Karpas-422 (cell line): ENCODE data around the gene STOX1. TPM values are rescaled to one million over a fixed set of nuclear protein-coding genes. Genes with fewer than 3 reads are reported as not detected.
"Not testable (repeated sequence)": the region's sequence is repeated elsewhere in the genome, so short reads cannot be mapped to it uniquely, and the experiment has no call there.

Experiments
- DNase-seq: peaks from one replicate; pipeline ENCODE4 v3.0.0-alpha.2; 2015
- H2AFZ ChIP-seq: fragments of 200-600 bp; sonication (generic); 2 replicates; pipeline ENCODE4 v1.6.1; 2014; ENCODE audit warnings: antibody characterized with exemption, low read length, mixed read lengths
- H3K27ac ChIP-seq: fragments of 200-600 bp; sonication (generic); 2 replicates; pipeline ENCODE4 v1.5.1; 2014; ENCODE audit warnings: mild to moderate bottlenecking, low read length, moderate library complexity
- H3K27me3 ChIP-seq: fragments of 200-600 bp; sonication (generic); 2 replicates; pipeline ENCODE4 v1.6.1; 2014; ENCODE audit warnings: low read length, mixed read lengths
- H3K36me3 ChIP-seq: fragments of 200-600 bp; sonication (generic); 2 replicates; pipeline ENCODE4 v1.6.1; 2014; ENCODE audit warnings: low read length, mixed read lengths; ENCODE audit not compliant: insufficient read depth
- H3K4me1 ChIP-seq: fragments of 200-600 bp; sonication (generic); 2 replicates; pipeline ENCODE4 v1.6.1; 2014; ENCODE audit warnings: mild to moderate bottlenecking, low read length, mixed read lengths
- H3K4me2 ChIP-seq: fragments of 200-600 bp; sonication (generic); 2 replicates; pipeline ENCODE4 v1.6.1; 2014; ENCODE audit warnings: low read length, low read depth, mild to moderate bottlenecking; ENCODE audit not compliant: poor library complexity, severe bottlenecking
- H3K4me3 ChIP-seq: fragments of 200-600 bp; sonication (generic); 2 replicates; pipeline ENCODE4 v1.5.1; 2014; ENCODE audit warnings: mild to moderate bottlenecking, antibody characterized with exemption, low read length, mixed read lengths
- H3K79me2 ChIP-seq: fragments of 200-600 bp; sonication (generic); 2 replicates; pipeline ENCODE4 v1.6.1; 2014; ENCODE audit warnings: mild to moderate bottlenecking, low read length, mixed read lengths
- H3K9ac ChIP-seq: fragments of 200-600 bp; sonication (generic); 2 replicates; pipeline ENCODE4 v1.6.0; 2014; ENCODE audit warnings: low read length
- H3K9me2 ChIP-seq: fragments of 200-600 bp; sonication (generic), shearing (Covaris generic); replicated peaks from 2 replicates; pipeline ENCODE4 v1.6.0; 2014; ENCODE audit warnings: mild to moderate bottlenecking, low read length, moderate library complexity; ENCODE audit not compliant: insufficient read depth
- H3K9me3 ChIP-seq: fragments of 300-700, 200-600 bp; sonication (generic); 2 replicates; pipeline ENCODE4 v1.6.1; 2014; ENCODE audit warnings: low read length, mixed read lengths
- H4K20me1 ChIP-seq: fragments of 200-600 bp; sonication (generic); 2 replicates; pipeline ENCODE4 v1.6.1; 2014; ENCODE audit warnings: mild to moderate bottlenecking, antibody characterized with exemption, low read length, low read depth; ENCODE audit not compliant: insufficient read depth
- total RNA-seq: library from RNA; depleted of rRNA; stranded (reverse); fragments of >200 nt; shearing (Covaris generic); gene quantifications from 2 replicates; pipeline ENCODE4 v1.2.3, GENCODE V29; 2014; ENCODE audit warnings: low replicate concordance

The STOX1 gene
- total RNA-seq, 1 experiment from 2014 or later, result 19.8 TPM

DNA sequence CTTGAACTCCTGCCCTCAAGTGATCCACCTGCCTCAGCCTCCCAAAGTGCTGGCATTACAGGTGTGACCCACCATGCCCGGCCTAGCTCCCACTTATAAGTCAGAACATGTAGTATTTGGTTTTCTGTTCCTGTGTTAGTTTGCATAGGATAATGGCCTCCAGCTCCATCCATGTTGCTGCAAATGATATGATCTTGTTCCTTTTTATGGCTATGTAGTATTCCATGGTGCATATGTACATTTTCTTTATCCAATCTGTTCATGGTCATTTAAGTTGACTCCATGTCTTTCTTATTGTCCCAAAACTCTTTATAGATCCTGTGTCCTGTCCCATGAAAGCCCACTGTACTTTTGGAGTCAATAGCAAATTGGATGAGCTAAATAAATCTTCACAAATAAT is 7.0 kb upstream of the STOX1 start:
- not testable (repeated sequence) for H3K4me1 ChIP-seq, H3K36me3 ChIP-seq, H2AFZ ChIP-seq, H3K9me2 ChIP-seq, H3K4me2 ChIP-seq, H3K4me3 ChIP-seq, DNase-seq, H3K9me3 ChIP-seq, H3K79me2 ChIP-seq, H4K20me1 ChIP-seq, H3K27ac ChIP-seq, H3K27me3 ChIP-seq, H3K9ac ChIP-seq

GRCh38 chr10:68822626-68823025 is 4.7 kb upstream of the STOX1 start:
- peak; percentile 45 for DNase-seq
- H2AFZ ChIP-seq, H3K9me2 ChIP-seq, H3K9me3 ChIP-seq, H3K36me3 ChIP-seq, H3K4me2 ChIP-seq, H3K79me2 ChIP-seq, H3K27ac ChIP-seq, H3K9ac ChIP-seq, H3K27me3 ChIP-seq, H3K4me3 ChIP-seq, H4K20me1 ChIP-seq: not testable (repeated sequence)
- peaks cover 12% of the 10 kb centered on the region for H3K4me1 ChIP-seq

DNA sequence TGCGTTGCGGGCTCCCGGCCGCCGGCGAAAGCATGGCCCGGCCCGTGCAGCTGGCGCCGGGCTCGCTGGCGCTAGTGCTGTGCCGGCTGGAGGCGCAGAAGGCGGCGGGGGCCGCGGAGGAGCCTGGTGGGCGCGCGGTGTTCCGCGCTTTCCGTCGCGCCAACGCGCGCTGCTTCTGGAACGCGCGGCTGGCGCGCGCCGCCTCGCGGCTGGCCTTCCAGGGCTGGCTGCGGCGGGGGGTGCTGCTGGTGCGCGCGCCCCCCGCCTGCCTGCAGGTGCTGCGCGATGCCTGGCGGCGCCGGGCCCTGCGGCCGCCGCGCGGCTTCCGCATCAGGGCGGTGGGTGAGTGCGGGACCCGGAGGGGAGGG is 245 bp downstream of the STOX1 start:
- H3K27me3 ChIP-seq, H4K20me1 ChIP-seq, H3K27ac ChIP-seq, H3K79me2 ChIP-seq, H3K9me3 ChIP-seq, H2AFZ ChIP-seq, H3K36me3 ChIP-seq, H3K9me2 ChIP-seq, DNase-seq: not testable (repeated sequence)
- Histone ChIP-seq H3K9ac (peak overlapping the region; percentile 87), H3K4me2 (peak overlapping the region; percentile 90), H3K4me1 (peaks cover 20% of the 10 kb centered on the region), H3K4me3 (peak overlapping the region; percentile 89)

DNA sequence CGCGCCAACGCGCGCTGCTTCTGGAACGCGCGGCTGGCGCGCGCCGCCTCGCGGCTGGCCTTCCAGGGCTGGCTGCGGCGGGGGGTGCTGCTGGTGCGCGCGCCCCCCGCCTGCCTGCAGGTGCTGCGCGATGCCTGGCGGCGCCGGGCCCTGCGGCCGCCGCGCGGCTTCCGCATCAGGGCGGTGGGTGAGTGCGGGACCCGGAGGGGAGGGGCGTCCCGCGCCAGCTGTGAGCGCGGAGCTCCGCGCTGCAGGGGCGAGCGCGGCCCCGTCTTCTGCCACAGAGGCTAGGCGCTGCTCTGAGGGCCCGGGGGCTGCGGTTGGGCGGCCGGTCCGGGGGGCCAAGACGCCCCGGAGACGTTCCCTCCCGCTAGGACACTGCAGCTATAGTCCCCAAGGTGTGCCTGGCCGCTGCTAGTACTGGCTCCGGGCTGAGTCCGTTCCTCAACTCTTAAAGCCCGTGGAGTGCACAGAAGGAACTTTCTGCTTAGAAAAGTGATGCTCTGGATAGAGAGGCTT is 811 bp downstream of the STOX1 start:
- not testable (repeated sequence) for H3K36me3 ChIP-seq, H3K27me3 ChIP-seq, H3K27ac ChIP-seq, H3K9me2 ChIP-seq, H3K79me2 ChIP-seq, H3K9me3 ChIP-seq, H4K20me1 ChIP-seq
- peak; percentile 60 for DNase-seq
- peaks cover 20% of the 10 kb centered on the region for H3K4me1 ChIP-seq
- H3K4me3 ChIP-seq, result peak overlapping the region; percentile 77
- H2AFZ ChIP-seq, result peak overlapping the region; percentile 70; the same call in 1 of the 2 replicates
- H3K9ac ChIP-seq, result peak overlapping the region; percentile 68
- H3K4me2 ChIP-seq, result peak overlapping the region; percentile 85

- no peaks in the 10 kb centered on the region for H3K9me2 ChIP-seq
- peak overlapping the region; percentile 70; the same call in 1 of the 2 replicates for H2AFZ ChIP-seq
- H3K27ac ChIP-seq, result no peak overlapping the region
- peak overlapping the region; percentile 85 for H3K4me2 ChIP-seq
- peak overlapping the region; percentile 77 for H3K4me3 ChIP-seq
- no peaks in the 10 kb centered on the region for H3K36me3 ChIP-seq
- no peak for DNase-seq
- peak overlapping the region; percentile 68 for H3K9ac ChIP-seq
- H3K27me3 ChIP-seq, result no peaks in the 10 kb centered on the region
- peaks cover 20% of the 10 kb centered on the region for H3K4me1 ChIP-seq
- H4K20me1 ChIP-seq, result no peaks in the 10 kb centered on the region
- H3K9me3 ChIP-seq, result no peaks in the 10 kb centered on the region
- H3K79me2 ChIP-seq, result peaks cover 7% of the 10 kb centered on the region
Observed at GRCh38 chr10:68828833-68829232, 1.5 kb downstream of the STOX1 start.

GRCh38 chr10:68829521-68829920 is 2.2 kb downstream of the STOX1 start:
- no peak overlapping the region for H2AFZ ChIP-seq
- no peaks in the 10 kb centered on the region for H3K9me2 ChIP-seq
- no peaks in the 10 kb centered on the region for H4K20me1 ChIP-seq
- H3K9ac ChIP-seq, result no peak overlapping the region
- peaks cover 7% of the 10 kb centered on the region for H3K79me2 ChIP-seq
- peaks cover 20% of the 10 kb centered on the region for H3K4me1 ChIP-seq
- no peak overlapping the region for H3K4me2 ChIP-seq
- H3K9me3 ChIP-seq, result no peaks in the 10 kb centered on the region
- no peak overlapping the region for H3K4me3 ChIP-seq
- H3K36me3 ChIP-seq, result no peaks in the 10 kb centered on the region
- no peak for DNase-seq
- H3K27me3 ChIP-seq, result no peaks in the 10 kb centered on the region
- no peak overlapping the region for H3K27ac ChIP-seq

GRCh38 chr10:68829952-68830351 is 2.6 kb downstream of the STOX1 start:
- no peak overlapping the region for H3K4me3 ChIP-seq
- no peak overlapping the region for H3K9ac ChIP-seq
- no peak overlapping the region for H3K4me2 ChIP-seq
- peaks cover 7% of the 10 kb centered on the region for H3K79me2 ChIP-seq
- DNase-seq, result no peak
- no peak overlapping the region for H2AFZ ChIP-seq
- H3K27ac ChIP-seq, result no peak overlapping the region
- no peaks in the 10 kb centered on the region for H3K9me3 ChIP-seq
- H4K20me1 ChIP-seq, result no peaks in the 10 kb centered on the region
- H3K4me1 ChIP-seq, result peaks cover 17% of the 10 kb centered on the region
- H3K9me2 ChIP-seq, result no peaks in the 10 kb centered on the region
- H3K27me3 ChIP-seq, result no peaks in the 10 kb centered on the region
- H3K36me3 ChIP-seq, result no peaks in the 10 kb centered on the region

GRCh38 chr10:68831961-68832455 is 4.7 kb downstream of the STOX1 start:
- no peak overlapping the region for H3K4me3 ChIP-seq

GRCh38 chr10:68832601-68833000 is 5.3 kb downstream of the STOX1 start:
- H3K4me2 ChIP-seq, result no peak overlapping the region

More at GRCh38 chr10:68831961-68832455, 4.7 kb downstream of the STOX1 start:
- no peak overlapping the region for H3K4me2 ChIP-seq
- H4K20me1 ChIP-seq, result no peaks in the 10 kb centered on the region
- H2AFZ ChIP-seq, result no peak overlapping the region
- H3K9ac ChIP-seq, result no peak overlapping the region
- H3K27ac ChIP-seq, result no peak overlapping the region
- no peak for DNase-seq
- no peaks in the 10 kb centered on the region for H3K27me3 ChIP-seq
- no peaks in the 10 kb centered on the region for H3K9me2 ChIP-seq
- no peaks in the 10 kb centered on the region for H3K9me3 ChIP-seq
- no peaks in the 10 kb centered on the region for H3K36me3 ChIP-seq
- peaks cover 10% of the 10 kb centered on the region for H3K4me1 ChIP-seq
- peaks cover 9% of the 10 kb centered on the region for H3K79me2 ChIP-seq

More at GRCh38 chr10:68832601-68833000, 5.3 kb downstream of the STOX1 start:
- no peak for DNase-seq
- H3K27ac ChIP-seq, result no peak overlapping the region
- H3K36me3 ChIP-seq, result no peaks in the 10 kb centered on the region
- H3K4me1 ChIP-seq, result peaks cover 8% of the 10 kb centered on the region
- no peaks in the 10 kb centered on the region for H3K9me3 ChIP-seq
- H3K9ac ChIP-seq, result no peak overlapping the region
- no peaks in the 10 kb centered on the region for H3K27me3 ChIP-seq
- H3K9me2 ChIP-seq, result no peaks in the 10 kb centered on the region
- H3K79me2 ChIP-seq, result peaks cover 9% of the 10 kb centered on the region
- no peak overlapping the region for H2AFZ ChIP-seq
- no peaks in the 10 kb centered on the region for H4K20me1 ChIP-seq
- no peak overlapping the region for H3K4me3 ChIP-seq
